ENCODE measurements around the gene SET. TPM values are rescaled to one million over a fixed set of nuclear protein-coding genes. Genes with fewer than 3 reads are reported as not detected.

SET gene
- total RNA-seq, 1 donor from 2014 or later: 382 TPM

- no peak overlapping the region for H3K27ac Mint-ChIP-seq (ENCODE audit: unreplicated experiment)
- peaks cover 2% of the 10 kb centered on the region for H3K36me3 Mint-ChIP-seq (ENCODE audit: unreplicated experiment)
- no peaks in the 10 kb centered on the region for H3K9me3 Mint-ChIP-seq (ENCODE audit: unreplicated experiment)
- no peak for TF ChIP-seq CTCF (IDR thresholded peaks at IDR 0.05)
- H3K27me3 Mint-ChIP-seq (ENCODE audit: unreplicated experiment): no peaks in the 10 kb centered on the region
- H3K4me1 Mint-ChIP-seq (ENCODE audit: unreplicated experiment): no peaks in the 10 kb centered on the region
- H3K4me3 Mint-ChIP-seq (ENCODE audit: unreplicated experiment): no peak overlapping the region
- no peak for DNase-seq (ENCODE audit: extremely low spot score, unreplicated experiment)
Measured at GRCh38 chr9:128713941-128714573, 25.0 kb downstream of the SET start.

DNA sequence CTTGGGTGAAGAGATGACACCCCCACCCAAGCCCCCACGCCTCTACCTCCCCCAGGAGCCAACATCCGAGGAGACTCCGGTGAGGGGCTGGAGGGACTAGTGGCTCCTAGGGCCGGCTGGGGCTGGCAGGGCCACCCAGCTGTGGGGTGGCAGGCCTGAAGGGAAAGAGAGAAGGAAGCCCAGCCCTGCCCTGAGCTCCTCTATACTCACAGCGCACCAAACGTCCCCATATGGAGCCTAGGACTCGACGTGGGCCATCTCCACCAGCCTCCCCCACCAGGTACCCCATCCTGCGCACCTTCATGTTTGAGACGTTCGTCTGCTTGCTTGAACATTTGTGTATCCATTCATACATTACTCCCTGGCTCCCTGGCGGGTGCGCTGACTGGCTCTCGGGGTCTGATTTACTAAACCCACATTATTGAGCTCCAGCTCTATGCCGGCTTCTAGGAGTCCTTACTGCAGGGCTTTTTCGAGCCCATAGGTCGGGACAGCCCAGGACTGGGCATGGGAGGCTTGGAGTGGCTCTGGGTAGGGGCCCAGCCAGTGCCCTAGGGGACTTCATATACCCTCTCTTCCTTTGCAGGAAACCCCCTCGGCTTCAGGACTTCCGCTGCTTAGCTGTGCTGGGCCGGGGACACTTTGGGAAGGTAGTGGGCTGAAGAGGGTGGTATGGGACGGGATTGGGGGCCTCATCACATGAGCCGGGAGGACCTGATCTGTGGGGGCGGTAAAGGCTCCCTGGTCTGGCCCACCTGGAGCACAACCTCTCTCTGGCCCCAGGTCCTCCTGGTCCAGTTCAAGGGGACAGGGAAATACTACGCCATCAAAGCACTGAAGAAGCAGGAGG, 25.8 kb downstream of the SET start:
- Mint-ChIP-seq H3K4me1 (ENCODE audit: unreplicated experiment) (no peaks in the 10 kb centered on the region), H3K27me3 (ENCODE audit: unreplicated experiment) (no peaks in the 10 kb centered on the region), H3K9me3 (ENCODE audit: unreplicated experiment) (no peaks in the 10 kb centered on the region), H3K36me3 (ENCODE audit: unreplicated experiment) (peaks cover 2% of the 10 kb centered on the region), H3K4me3 (ENCODE audit: unreplicated experiment) (no peak overlapping the region), H3K27ac (ENCODE audit: unreplicated experiment) (no peak overlapping the region)
- no peak for TF ChIP-seq CTCF (IDR thresholded peaks at IDR 0.05)
- DNase-seq (ENCODE audit: extremely low spot score, unreplicated experiment): no peak

DNA sequence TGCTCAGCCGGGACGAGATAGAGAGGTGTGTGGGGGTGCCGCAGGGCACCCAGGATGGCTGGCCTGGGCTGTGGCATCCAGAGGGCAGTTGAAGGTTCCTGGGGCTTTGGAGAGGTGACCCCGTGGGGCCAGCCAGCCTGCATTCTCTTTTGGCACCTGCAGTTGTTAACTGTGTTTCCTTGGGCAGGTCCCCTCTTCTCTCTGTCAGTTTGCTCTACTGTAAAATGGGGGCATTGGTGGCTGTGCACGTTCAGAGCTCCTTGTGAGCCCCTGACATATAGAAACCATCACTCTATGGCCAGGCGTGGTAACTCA, 26.4 kb downstream of the SET start:
- Mint-ChIP-seq H3K9me3 (ENCODE audit: unreplicated experiment) (no peaks in the 10 kb centered on the region), H3K36me3 (ENCODE audit: unreplicated experiment) (peaks cover 2% of the 10 kb centered on the region), H3K4me1 (ENCODE audit: unreplicated experiment) (no peaks in the 10 kb centered on the region), H3K4me3 (ENCODE audit: unreplicated experiment) (no peak overlapping the region), H3K27ac (ENCODE audit: unreplicated experiment) (no peak overlapping the region), H3K27me3 (ENCODE audit: unreplicated experiment) (no peaks in the 10 kb centered on the region)
- DNase-seq (ENCODE audit: extremely low spot score, unreplicated experiment): no peak
- no peak for TF ChIP-seq CTCF (IDR thresholded peaks at IDR 0.05)

- no peak overlapping the region for H3K4me3 Mint-ChIP-seq (ENCODE audit: unreplicated experiment)
- no peak for DNase-seq (ENCODE audit: extremely low spot score, unreplicated experiment)
- no peak overlapping the region for H3K27ac Mint-ChIP-seq (ENCODE audit: unreplicated experiment)
- TF ChIP-seq CTCF (IDR thresholded peaks at IDR 0.05): no peak
- H3K9me3 Mint-ChIP-seq (ENCODE audit: unreplicated experiment): no peaks in the 10 kb centered on the region
- no peaks in the 10 kb centered on the region for H3K4me1 Mint-ChIP-seq (ENCODE audit: unreplicated experiment)
- peaks cover 2% of the 10 kb centered on the region for H3K36me3 Mint-ChIP-seq (ENCODE audit: unreplicated experiment)
- no peaks in the 10 kb centered on the region for H3K27me3 Mint-ChIP-seq (ENCODE audit: unreplicated experiment)
Measured at GRCh38 chr9:128716581-128717254, 27.7 kb downstream of the SET start.

DNA sequence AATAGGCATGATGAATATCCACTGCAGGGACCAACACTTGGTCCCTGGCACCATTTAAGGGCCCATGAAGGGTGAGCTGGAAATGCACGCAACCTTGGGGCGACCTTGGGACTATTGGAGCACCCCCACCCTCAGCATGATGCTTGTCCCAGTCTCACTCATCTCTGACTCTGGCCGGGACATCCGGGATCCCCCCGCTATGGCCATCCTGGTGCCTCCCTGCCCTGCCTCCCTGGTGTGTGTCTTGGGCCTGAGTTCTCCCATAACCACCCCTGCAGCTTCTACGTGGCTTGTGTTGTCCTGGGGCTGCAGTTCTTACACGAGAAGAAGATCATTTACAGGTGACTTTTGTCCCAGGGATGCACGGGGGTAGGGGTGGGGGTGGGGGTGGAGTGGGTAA, 29.0 kb downstream of the SET start:
- no peak for TF ChIP-seq CTCF (IDR thresholded peaks at IDR 0.05)
- Mint-ChIP-seq H3K9me3 (ENCODE audit: unreplicated experiment) (no peaks in the 10 kb centered on the region), H3K27me3 (ENCODE audit: unreplicated experiment) (no peaks in the 10 kb centered on the region), H3K4me1 (ENCODE audit: unreplicated experiment) (peaks cover 8% of the 10 kb centered on the region), H3K27ac (ENCODE audit: unreplicated experiment) (no peak overlapping the region), H3K36me3 (ENCODE audit: unreplicated experiment) (peaks cover 2% of the 10 kb centered on the region), H3K4me3 (ENCODE audit: unreplicated experiment) (no peak overlapping the region)
- DNase-seq (ENCODE audit: extremely low spot score, unreplicated experiment): no peak

All from osteocyte (in vitro differentiated cells).